Activated CD8-positive, alpha-beta T cell treated with anti-CD3 and anti-CD28 coated beads for 36 hours (primary cell): ENCODE results near the gene QPRT. TPM values are rescaled to one million over a fixed set of nuclear protein-coding genes. Genes with fewer than 3 reads are reported as not detected.

Experiments
- ATAC-seq: fragments of 200-7000 bp; cut with Tn5 transposase; one replicate; pipeline ENCODE4 v1.10.0; 2021; ENCODE audit warnings: mild to moderate bottlenecking, moderate library complexity
- CTCF ChIA-PET: fragments of 350-600 bp; sonication (Branson Sonifier 250); formaldehyde crosslinking; loops from one replicate; lab custom pipeline; 2021; ENCODE audit warnings: antibody characterized with exemption; lab: Charles Lee
- POLR2A ChIA-PET: fragments of 350-600 bp; sonication (Branson Sonifier 250); formaldehyde crosslinking; loops from one replicate; lab custom pipeline; 2021; ENCODE audit warnings: antibody characterized with exemption; lab: Charles Lee
- DNase-seq: peaks from one replicate; pipeline ENCODE4 v3.0.0-alpha.2; 2020
- H3K27ac Mint-ChIP-seq: one replicate; pipeline ENCODE4 v1.8.0; 2021; ENCODE audit warnings: mild to moderate bottlenecking, mixed read lengths
- H3K27me3 Mint-ChIP-seq: one replicate; pipeline ENCODE4 v1.8.0; 2021; ENCODE audit warnings: mixed read lengths
- H3K36me3 Mint-ChIP-seq: one replicate; pipeline ENCODE4 v1.8.0; 2021; ENCODE audit warnings: low read depth, mixed read lengths
- H3K4me1 Mint-ChIP-seq: one replicate; pipeline ENCODE4 v1.8.0; 2021; ENCODE audit warnings: low read depth, mixed read lengths
- H3K4me3 Mint-ChIP-seq: one replicate; pipeline ENCODE4 v1.8.0; 2021; ENCODE audit warnings: mild to moderate bottlenecking, moderate library complexity, mixed read lengths
- H3K9me3 Mint-ChIP-seq: one replicate; pipeline ENCODE4 v1.8.0; 2021; ENCODE audit warnings: mixed read lengths
- intact Hi-C: fragments of 100-400 bp; cut with micrococcal nuclease; formaldehyde crosslinking; loops from one replicate; pipeline ENCODE4 v1.10.0; 2022
- total RNA-seq, 2 experiments: library from RNA; stranded (reverse); gene quantifications; one replicate each; pipeline ENCODE4 v1.2.3, GENCODE V29; 2021
- TF ChIP-seq, protein P1 (sequence below): fragments of 200-600 bp; IDR thresholded peaks from one replicate; pipeline ENCODE4 v1.8.0; 2022; ENCODE audit warnings: antibody characterized with exemption, mild to moderate bottlenecking

Gene QPRT
- total RNA-seq, 2 experiments from 2014 or later = 9.3 to 11.7 TPM

DNA sequence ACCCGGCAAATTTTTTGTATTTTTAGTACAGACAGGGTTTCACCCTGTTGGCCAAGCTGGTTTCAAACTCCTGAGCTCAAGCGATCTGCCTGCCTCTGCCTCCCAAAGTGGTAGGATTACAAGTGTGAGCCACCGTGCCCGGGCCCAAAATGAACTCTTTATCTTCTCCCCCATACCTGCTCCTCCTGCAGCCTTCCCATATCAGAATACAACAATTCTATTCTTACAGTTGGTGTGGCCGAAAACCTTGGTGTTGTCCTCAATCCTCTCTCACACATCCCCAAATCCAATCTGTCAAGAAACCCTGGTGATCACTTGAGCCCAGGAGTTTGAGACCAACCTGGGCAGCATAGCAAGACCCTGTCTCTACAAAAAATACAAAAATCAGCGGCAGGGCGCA lies 35.4 kb upstream of the QPRT start:
- Mint-ChIP-seq H3K27ac (peak overlapping the region; percentile 22), H3K27me3 (no peaks in the 10 kb centered on the region), H3K4me3 (no peak overlapping the region), H3K4me1 (peaks cover 36% of the 10 kb centered on the region), H3K36me3 (no peaks in the 10 kb centered on the region), H3K9me3 (no peaks in the 10 kb centered on the region)
- TF ChIP-seq, protein P1, sequence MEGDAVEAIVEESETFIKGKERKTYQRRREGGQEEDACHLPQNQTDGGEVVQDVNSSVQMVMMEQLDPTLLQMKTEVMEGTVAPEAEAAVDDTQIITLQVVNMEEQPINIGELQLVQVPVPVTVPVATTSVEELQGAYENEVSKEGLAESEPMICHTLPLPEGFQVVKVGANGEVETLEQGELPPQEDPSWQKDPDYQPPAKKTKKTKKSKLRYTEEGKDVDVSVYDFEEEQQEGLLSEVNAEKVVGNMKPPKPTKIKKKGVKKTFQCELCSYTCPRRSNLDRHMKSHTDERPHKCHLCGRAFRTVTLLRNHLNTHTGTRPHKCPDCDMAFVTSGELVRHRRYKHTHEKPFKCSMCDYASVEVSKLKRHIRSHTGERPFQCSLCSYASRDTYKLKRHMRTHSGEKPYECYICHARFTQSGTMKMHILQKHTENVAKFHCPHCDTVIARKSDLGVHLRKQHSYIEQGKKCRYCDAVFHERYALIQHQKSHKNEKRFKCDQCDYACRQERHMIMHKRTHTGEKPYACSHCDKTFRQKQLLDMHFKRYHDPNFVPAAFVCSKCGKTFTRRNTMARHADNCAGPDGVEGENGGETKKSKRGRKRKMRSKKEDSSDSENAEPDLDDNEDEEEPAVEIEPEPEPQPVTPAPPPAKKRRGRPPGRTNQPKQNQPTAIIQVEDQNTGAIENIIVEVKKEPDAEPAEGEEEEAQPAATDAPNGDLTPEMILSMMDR = no peak
- no peak for DNase-seq
- ATAC-seq = no peak
- ChIA-PET CTCF (no interaction called here), POLR2A (interaction anchor here (1.2 kb wide), 1 partner anchor 36 kb away, joined by 4 read pairs; the partner anchor contains the start of gene QPRT)
- intact Hi-C loops = no loop called here

DNA sequence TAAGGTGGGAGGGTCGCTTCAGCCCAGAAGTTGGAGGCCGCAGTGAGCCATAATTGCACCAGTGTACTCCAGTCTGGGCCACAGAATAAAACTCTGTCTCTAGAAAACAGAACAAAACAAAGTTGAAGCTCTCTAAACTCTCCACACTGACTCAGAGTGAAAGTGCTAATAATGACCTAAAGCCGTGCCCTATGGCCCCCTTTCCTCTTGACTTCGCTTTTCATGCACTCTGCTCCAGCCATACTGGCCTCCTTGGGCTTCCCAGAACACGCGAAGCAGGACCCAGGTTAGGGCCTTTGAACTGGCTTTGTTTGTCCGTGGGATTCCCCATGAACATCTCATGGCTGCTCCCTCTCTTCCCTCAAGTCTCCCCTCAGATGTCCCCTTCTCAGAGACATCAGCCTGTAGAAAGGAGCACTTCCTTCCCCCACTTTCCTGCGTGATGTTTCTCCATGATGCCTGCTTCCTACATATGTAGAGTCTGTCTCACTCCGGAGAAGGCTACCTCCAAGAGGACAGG lies 34.6 kb upstream of the QPRT start:
- POLR2A ChIA-PET = interaction anchor here (1.2 to 1.4 kb wide), 2 partner anchors 22 to 35 kb away, joined by 3 to 4 read pairs; partner anchors contain the start of gene QPRT
- intact Hi-C loops = no loop called here
- no peak for DNase-seq
- H3K27ac Mint-ChIP-seq = peak overlapping the region; percentile 31
- peaks cover 36% of the 10 kb centered on the region for H3K4me1 Mint-ChIP-seq
- H3K36me3 Mint-ChIP-seq = no peaks in the 10 kb centered on the region
- no peaks in the 10 kb centered on the region for H3K9me3 Mint-ChIP-seq
- TF ChIP-seq, protein P1 = no peak
- no peak for ATAC-seq
- no peaks in the 10 kb centered on the region for H3K27me3 Mint-ChIP-seq
- H3K4me3 Mint-ChIP-seq = no peak overlapping the region
- CTCF ChIA-PET = no interaction called here

DNA sequence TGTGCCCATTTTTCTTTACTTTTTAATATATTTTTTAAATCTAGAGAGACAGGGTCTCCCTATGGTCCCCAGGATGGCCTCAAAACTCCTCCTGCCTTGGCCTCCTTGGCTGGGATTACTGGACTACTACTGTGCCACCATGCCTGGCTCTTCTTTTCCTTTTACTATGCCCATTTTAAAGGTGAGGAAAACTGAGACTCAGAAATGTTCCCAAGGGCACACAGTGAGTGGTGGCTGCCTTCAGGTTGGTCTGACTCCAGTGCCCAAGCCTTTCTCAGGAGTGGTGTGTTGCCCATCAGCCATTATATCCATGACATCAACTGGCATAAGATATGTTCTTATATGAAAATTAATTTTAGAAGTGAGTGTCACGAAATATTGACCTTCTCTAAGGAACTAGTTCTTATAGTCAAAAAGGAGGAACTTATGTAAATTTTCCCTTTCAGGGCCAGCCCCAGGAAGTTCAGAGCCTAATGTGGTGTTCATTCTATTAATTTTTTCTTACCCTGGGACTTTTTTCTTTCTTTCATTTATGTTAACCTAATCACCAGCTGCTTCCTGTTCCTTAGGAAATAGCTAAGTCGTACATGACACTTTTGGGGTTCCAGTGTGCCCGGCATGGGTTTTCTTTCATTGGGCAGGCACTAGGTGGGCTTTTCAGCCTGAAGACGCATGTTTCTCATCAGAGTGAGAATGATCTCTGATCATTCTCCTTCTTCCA lies 33.8 kb upstream of the QPRT start:
- TF ChIP-seq, protein P1 = no peak
- ChIA-PET POLR2A (interaction anchor here (1.0 to 1.4 kb wide), 2 partner anchors 21 to 29 kb away, joined by 3 read pairs; no protein-coding TSS in a partner anchor), CTCF (no interaction called here)
- H3K27me3 Mint-ChIP-seq = no peaks in the 10 kb centered on the region
- intact Hi-C loops = no loop called here
- peaks cover 42% of the 10 kb centered on the region for H3K4me1 Mint-ChIP-seq
- no peaks in the 10 kb centered on the region for H3K36me3 Mint-ChIP-seq
- DNase-seq (no peak), ATAC-seq (peak; percentile 10)
- no peaks in the 10 kb centered on the region for H3K9me3 Mint-ChIP-seq
- no peak overlapping the region for H3K4me3 Mint-ChIP-seq
- H3K27ac Mint-ChIP-seq = peak overlapping the region; percentile 67

DNA sequence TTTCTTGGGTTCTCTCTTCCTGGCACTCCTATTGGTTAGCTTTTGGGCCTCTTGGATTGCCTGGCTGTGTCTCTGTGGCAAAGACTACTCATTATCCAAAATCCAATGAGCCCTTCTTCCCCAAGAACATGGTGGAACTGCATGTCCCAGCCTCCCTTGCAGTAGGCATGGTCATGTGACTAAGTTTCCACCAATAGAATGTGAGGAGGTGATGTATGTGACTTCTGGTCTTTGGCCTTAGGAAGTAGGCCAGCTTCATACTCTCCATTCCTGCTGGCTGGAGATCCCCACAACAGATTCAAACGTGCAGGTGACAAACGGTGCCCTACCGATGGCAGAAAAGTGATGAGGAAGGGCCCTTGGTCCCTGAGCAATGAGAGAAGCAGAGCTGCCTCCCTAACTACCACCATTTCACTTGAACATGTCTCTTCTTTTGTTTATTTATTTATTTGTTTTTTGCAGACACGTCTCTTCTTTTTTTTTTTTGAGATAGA lies 33.2 kb upstream of the QPRT start:
- no peaks in the 10 kb centered on the region for H3K9me3 Mint-ChIP-seq
- H3K4me3 Mint-ChIP-seq = no peak overlapping the region
- intact Hi-C loops = no loop called here
- CTCF ChIA-PET = no interaction called here
- no peaks in the 10 kb centered on the region for H3K27me3 Mint-ChIP-seq
- peak overlapping the region; percentile 67 for H3K27ac Mint-ChIP-seq
- peaks cover 39% of the 10 kb centered on the region for H3K4me1 Mint-ChIP-seq
- DNase-seq (peak; percentile 34), ATAC-seq (peak; percentile 62)
- TF ChIP-seq, protein P1 = no peak
- no peaks in the 10 kb centered on the region for H3K36me3 Mint-ChIP-seq
- POLR2A ChIA-PET = interaction anchor here (1.0 to 1.4 kb wide), 2 partner anchors 20 to 28 kb away, joined by 3 read pairs; no protein-coding TSS in a partner anchor

DNA sequence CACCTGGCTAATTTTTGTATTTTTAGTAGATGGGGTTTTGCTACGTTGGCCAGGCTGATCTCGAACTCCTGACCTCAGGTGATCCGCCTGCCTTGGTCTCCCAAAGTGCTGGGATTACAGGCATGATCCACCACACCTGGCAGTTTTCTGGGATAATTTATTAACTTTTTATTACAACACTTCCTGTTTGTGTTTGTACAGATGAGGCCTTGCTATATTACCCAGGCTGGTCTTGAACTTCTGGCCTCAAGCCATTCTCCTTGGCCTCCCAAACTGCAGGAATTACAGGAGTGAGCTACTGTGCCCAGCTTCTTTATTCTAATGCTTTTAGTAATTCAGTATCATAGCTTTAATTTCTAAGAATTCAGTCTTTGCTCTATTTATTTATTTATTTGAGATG lies 32.0 kb upstream of the QPRT start:
- DNase-seq = no peak
- intact Hi-C loops = no loop called here
- Mint-ChIP-seq H3K27ac (no peak overlapping the region), H3K27me3 (no peaks in the 10 kb centered on the region), H3K4me3 (no peak overlapping the region), H3K36me3 (no peaks in the 10 kb centered on the region), H3K4me1 (peaks cover 27% of the 10 kb centered on the region), H3K9me3 (no peaks in the 10 kb centered on the region)
- TF ChIP-seq, protein P1 = no peak
- CTCF ChIA-PET = no interaction called here
- POLR2A ChIA-PET = interaction anchor here (0.6 to 1.0 kb wide), 2 partner anchors 16 to 36 kb away, joined by 3 to 4 read pairs; partner anchors contain the start of gene SPN
- ATAC-seq = no peak
